C4-2B (cell line): ENCODE measurements around the gene LRRC10B.

ENCODE experiments used
- H3K27ac ChIP-seq: fragments of 450-650 bp; 2 replicates; pipeline ENCODE4 v1.5.1; 2017
- ZFX ChIP-seq: fragments of 450-650 bp; IDR thresholded peaks from 2 replicates; pipeline ENCODE4 v1.6.1; 2017
- TF ChIP-seq, protein P1 (sequence below): fragments of 450-650 bp; conservative IDR thresholded peaks from 2 replicates; pipeline ENCODE4 v1.5.1; 2017; ENCODE audit warnings: mild to moderate bottlenecking

Gene LRRC10B

DNA sequence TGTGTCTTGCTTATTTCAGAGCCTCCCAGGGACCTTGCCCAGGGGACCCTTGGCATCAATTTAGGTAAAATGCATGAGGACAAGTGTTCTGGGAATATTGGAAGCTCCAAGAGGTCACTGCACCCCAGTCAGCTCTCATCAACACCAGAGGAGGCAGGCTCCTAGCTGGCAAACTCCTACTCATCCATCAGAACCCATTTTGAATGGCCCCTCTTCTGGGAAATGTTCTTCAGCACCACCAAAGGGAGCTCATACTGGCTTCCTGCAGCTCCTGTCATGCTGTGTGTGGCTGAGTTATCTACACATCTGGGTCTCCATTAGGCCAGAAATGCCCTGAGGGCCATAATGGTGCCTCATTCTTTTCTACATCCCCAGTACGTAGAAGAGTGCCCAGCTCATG is 17.7 kb downstream of the LRRC10B start:
- TF ChIP-seq, protein P1, sequence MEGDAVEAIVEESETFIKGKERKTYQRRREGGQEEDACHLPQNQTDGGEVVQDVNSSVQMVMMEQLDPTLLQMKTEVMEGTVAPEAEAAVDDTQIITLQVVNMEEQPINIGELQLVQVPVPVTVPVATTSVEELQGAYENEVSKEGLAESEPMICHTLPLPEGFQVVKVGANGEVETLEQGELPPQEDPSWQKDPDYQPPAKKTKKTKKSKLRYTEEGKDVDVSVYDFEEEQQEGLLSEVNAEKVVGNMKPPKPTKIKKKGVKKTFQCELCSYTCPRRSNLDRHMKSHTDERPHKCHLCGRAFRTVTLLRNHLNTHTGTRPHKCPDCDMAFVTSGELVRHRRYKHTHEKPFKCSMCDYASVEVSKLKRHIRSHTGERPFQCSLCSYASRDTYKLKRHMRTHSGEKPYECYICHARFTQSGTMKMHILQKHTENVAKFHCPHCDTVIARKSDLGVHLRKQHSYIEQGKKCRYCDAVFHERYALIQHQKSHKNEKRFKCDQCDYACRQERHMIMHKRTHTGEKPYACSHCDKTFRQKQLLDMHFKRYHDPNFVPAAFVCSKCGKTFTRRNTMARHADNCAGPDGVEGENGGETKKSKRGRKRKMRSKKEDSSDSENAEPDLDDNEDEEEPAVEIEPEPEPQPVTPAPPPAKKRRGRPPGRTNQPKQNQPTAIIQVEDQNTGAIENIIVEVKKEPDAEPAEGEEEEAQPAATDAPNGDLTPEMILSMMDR = no peak
- no peak for TF ChIP-seq ZFX
- no peak overlapping the region for H3K27ac ChIP-seq

DNA sequence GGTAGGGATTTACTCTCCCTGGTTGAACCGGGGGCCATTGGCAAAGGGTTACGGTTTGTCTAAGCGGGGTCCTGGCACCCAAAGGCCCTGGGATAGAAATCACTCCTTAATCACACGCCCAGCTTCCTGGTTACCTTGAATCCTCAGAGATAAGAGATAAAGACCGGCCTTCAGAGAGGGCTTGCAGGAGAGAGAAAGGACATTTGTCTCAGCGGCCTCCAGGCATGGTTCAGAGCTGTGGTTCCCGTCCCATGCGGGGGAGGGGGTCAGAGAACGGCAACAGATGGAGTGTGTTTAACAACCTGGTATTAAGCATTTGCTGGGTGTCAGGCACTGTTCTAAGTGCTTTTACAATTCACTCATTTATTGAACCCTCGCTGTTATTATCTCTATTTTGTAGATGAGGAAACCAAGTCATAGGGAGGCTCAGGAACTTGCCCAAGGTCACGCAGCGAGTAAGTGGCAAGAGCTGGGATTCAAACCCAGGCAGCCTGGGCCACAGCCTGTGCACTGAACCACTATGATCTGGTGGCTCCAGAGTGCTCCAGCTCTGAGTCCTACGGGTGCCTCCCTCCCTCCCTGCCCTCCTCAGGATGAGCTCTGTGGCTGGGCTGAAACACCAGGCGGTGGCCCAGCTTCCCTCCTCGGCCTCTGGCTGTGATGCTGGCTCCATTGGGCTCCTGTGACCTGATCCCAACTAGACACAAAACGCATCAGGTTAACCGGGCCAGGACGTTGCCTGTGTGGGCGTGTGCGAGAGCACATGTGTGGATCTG is 18.6 kb downstream of the LRRC10B start:
- no peak overlapping the region for H3K27ac ChIP-seq
- TF ChIP-seq ZFX = no peak
- TF ChIP-seq, protein P1 = no peak

DNA sequence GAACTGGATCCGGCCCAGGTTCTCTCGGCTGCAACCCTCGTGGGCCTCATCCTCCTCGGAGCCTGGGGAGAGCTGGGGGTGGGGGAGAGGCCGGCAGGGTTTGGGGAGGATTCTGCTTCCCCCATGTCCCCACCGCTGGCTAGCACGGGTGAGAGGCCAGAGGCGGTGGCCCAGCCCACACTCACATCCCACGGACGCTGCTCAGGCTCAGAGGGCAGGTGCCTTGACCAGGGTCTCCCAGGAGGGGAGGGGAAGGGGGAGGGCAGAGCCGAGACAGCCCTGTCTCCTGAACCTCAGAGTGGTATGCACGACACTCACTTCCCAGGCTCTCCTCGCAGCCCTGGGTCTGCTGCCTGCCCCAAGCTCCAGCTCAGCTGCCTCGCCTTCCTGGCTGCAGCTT is 19.6 kb downstream of the LRRC10B start:
- no peak for TF ChIP-seq ZFX
- TF ChIP-seq, protein P1 = no peak
- no peak overlapping the region for H3K27ac ChIP-seq

DNA sequence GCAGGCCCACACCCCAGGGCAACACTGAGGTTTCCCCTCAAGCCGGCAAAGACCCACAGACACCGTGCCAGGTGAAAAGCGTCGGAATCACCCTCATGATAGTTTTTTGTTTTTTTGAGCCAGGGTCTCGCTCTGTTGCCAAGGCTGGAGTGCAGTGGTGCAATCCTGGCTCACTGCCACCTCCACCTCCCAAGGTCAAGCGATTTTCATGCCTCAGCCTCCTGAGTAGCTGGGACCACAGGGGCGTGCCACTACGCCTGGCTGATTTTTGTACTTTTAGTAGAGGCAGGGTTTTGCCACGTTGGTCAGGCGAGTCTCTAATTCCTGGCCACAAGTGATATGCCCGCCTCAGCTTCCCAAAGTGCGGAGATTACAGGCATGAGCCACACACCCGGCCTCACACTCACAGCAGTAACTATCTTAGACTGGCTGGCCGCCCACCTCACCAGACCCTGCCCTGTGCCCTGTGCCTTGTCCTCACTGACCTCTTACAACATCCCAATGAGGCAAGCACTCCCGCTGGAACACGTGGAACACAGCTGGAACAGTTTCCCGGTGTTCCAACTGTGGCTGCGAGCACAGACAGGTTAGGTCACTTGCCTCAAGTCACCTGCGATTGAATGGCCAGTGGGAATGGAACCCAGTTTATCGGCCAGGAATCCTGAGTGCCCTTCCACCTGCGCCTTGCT is 21.1 kb downstream of the LRRC10B start:
- no peak for TF ChIP-seq ZFX
- TF ChIP-seq, protein P1 = no peak
- no peak overlapping the region for H3K27ac ChIP-seq

DNA sequence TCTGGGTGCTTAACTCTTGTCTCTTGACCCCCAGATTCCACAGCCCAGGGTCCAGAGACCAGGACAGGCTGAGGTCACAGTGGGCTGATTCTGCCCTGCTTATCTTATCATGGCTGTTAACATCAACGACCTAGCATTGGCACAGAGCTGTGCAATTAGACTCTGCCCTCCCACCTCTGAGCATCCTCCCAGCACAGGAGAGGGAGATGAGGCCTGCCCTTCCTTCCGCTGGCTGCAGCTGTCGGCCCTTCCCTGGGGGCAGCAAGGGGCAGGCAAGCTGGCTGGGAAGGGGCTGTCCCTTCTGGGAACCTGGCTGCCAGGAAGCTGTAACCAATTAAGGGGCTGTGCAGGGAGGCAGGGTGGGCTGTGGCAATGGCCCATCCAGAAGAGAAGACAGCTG is 22.5 kb downstream of the LRRC10B start:
- no peak for TF ChIP-seq ZFX
- TF ChIP-seq, protein P1 = no peak
- no peak overlapping the region for H3K27ac ChIP-seq

DNA sequence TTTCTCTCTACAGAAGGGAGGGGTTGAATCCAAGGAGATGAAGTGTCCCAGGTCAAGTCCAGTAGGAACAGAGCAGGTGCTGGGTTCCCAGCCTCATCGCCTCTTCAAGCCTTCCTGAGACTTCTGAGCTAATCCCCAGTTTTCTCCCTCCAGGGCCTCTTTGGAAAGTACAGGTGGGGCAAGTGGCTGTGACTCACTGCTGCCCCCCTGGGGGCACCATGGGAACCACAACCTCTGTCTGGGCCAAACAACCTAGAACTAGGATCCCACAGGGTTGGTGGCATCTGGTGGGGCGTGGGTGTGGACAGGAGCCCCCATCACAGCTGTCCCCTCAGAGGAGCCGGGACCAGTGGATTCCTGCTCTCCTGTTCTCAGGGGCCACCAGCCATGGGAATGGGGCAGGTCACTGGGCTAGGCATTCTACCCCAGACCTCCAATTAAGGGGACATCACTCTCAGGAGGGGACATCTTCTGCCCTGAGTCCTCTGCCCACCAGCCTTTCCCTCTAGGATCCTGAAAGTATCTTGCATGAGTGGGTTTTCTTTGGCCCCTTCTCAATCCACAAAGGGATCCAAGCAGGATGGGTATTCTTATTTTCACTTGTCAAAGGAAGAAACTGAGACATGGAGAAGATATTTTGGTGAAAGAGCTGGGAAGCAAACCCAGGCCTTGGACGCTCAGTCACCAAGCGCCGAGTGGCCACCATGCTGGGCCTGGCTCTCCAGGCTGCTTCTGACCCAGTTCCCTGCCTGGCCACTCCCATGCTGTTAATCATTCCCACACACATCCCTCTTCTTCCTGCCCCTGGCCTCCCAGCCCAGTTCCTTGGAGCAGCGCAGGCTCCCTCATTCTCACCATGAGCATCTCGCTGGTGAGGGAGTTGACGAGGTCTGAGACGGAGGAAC is 23.8 kb downstream of the LRRC10B start:
- no peak overlapping the region for H3K27ac ChIP-seq
- TF ChIP-seq, protein P1 = peak; percentile 96
- TF ChIP-seq ZFX = no peak
